GM12878 (cell line): ENCODE measurements around the gene FBXO3. TPM values are rescaled to one million over a fixed set of nuclear protein-coding genes. Genes with fewer than 3 reads are reported as not detected.

Experiments
- ATAC-seq: fragments of 200-7000 bp; cut with Tn5 transposase; 3 replicates; pipeline ENCODE4 v1.9.1; 2020; ENCODE audit warnings: mild to moderate bottlenecking, moderate library complexity
- BruUV-seq: library from RNA; stranded (reverse); fragments of 400-500 nt; replicated peaks from 2 replicates; lab custom pipeline; 2021; lab: Mats Ljungman, UMichigan
- CTCF ChIA-PET: fragments of 300-600 bp; sonication (Branson Sonifier 250); formaldehyde crosslinking; extraction: SDS; loops from one replicate; lab custom pipeline; 2021; ENCODE audit warnings: inconsistent platforms; lab: Yijun Ruan, JAX
- POLR2A ChIA-PET: fragments of 350-600 bp; formaldehyde crosslinking; extraction: SDS; loops from one replicate; lab custom pipeline; 2021; ENCODE audit warnings: inconsistent platforms; lab: Charles Lee
- RAD21 ChIA-PET: fragments of 300-600 bp; sonication (Branson Sonifier 250); formaldehyde crosslinking; loops from one replicate; lab custom pipeline; 2023; ENCODE audit warnings: antibody characterized with exemption; ENCODE audit not compliant: unreplicated experiment; lab: Charles Lee
- SMC1A ChIA-PET: fragments of 300-600 bp; sonication (Branson Sonifier 250); formaldehyde crosslinking; loops from one replicate; lab custom pipeline; 2023; ENCODE audit not compliant: unreplicated experiment, uncharacterized antibody; lab: Charles Lee
- DNase-seq: peaks from one replicate; pipeline ENCODE4 v3.0.0-alpha.2; 2011; ENCODE audit warnings: low read depth, low spot score
- FAIRE-seq: peaks from 3 replicates; lab custom pipeline; 2011; peaks lifted over from hg19 to GRCh38; lab: Jason Lieb, UNC
- H2AFZ ChIP-seq: 2 replicates; pipeline ENCODE4 v1.6.0; 2011; ENCODE audit warnings: low read depth, low read length, control low read depth; ENCODE audit not compliant: control insufficient read depth
- H3K27ac ChIP-seq: 2 replicates; pipeline ENCODE4 v1.5.1; 2011; ENCODE audit warnings: control low read depth; ENCODE audit not compliant: control insufficient read depth, insufficient read depth
- H3K27me3 ChIP-seq, 2 experiments: replicated peaks in 1 of 2; 2 replicates each; pipeline versions ENCODE4 v1.6.0 to v1.6.1; 2011; ENCODE audit warnings: low read length in 1 of 2; ENCODE audit not compliant: control insufficient read depth in 2 of 2, insufficient read depth in 2 of 2
- H3K36me3 ChIP-seq, 2 experiments: 2 replicates each; pipeline ENCODE4 v1.5.1; 2011; ENCODE audit warnings: low read length in 1 of 2; ENCODE audit not compliant: control insufficient read depth in 2 of 2, insufficient read depth in 2 of 2
- H3K4me1 ChIP-seq: 2 replicates; pipeline ENCODE4 v1.6.1; 2011; ENCODE audit warnings: mild to moderate bottlenecking, low read length, moderate library complexity, mixed read lengths; ENCODE audit not compliant: control insufficient read depth, insufficient read depth
- H3K4me2 ChIP-seq: 2 replicates; pipeline ENCODE4 v1.6.0; 2011; ENCODE audit warnings: control low read depth; ENCODE audit not compliant: control insufficient read depth, insufficient read depth
- H3K4me3 ChIP-seq: fragments of 200-600 bp; sonication (generic); 2 replicates; pipeline ENCODE4 v1.5.1; 2016
- H3K79me2 ChIP-seq: 2 replicates; pipeline ENCODE4 v1.6.0; 2011; ENCODE audit warnings: low read length; ENCODE audit not compliant: control insufficient read depth, insufficient read depth
- H3K9ac ChIP-seq: 2 replicates; pipeline ENCODE4 v1.8.0; 2011; ENCODE audit warnings: low read length, control low read depth, mixed read lengths; ENCODE audit not compliant: control insufficient read depth, insufficient read depth
- H3K9me3 ChIP-seq: replicated peaks from 3 replicates; pipeline ENCODE4 v1.5.1; 2011; ENCODE audit warnings: mild to moderate bottlenecking, low read length; ENCODE audit not compliant: control insufficient read depth, insufficient read depth
- H4K20me1 ChIP-seq: 2 replicates; pipeline ENCODE4 v1.6.0; 2011; ENCODE audit not compliant: control insufficient read depth, insufficient read depth
- ATF3 ChIP-seq: IDR thresholded peaks from 2 replicates; pipeline ENCODE4 v1.6.1; 2011; ENCODE audit warnings: low read depth, mild to moderate bottlenecking, low read length, moderate library complexity, borderline replicate concordance; ENCODE audit errors: extremely low read depth
- CBX5 ChIP-seq: sonication (generic); IDR thresholded peaks from 2 replicates; pipeline ENCODE4 v1.6.1; 2016; ENCODE audit warnings: low read depth, moderate library complexity, mild to moderate bottlenecking, inconsistent platforms
- EZH2 ChIP-seq: IDR thresholded peaks from 2 replicates; pipeline ENCODE4 v1.6.1; 2012; ENCODE audit warnings: low read depth, mild to moderate bottlenecking, control low read depth, inconsistent platforms, low read length, borderline replicate concordance; ENCODE audit not compliant: control insufficient read depth
- HCFC1 ChIP-seq: fragments of 150-350 bp; IDR thresholded peaks from 2 replicates; pipeline ENCODE4 v1.6.1; 2014; ENCODE audit warnings: low read length
- KDM1A ChIP-seq: fragments of 200-600 bp; sonication (generic); IDR thresholded peaks from 2 replicates; pipeline ENCODE4 v1.6.1; 2016; ENCODE audit warnings: borderline replicate concordance
- MAX ChIP-seq: IDR thresholded peaks from 2 replicates; pipeline ENCODE4 v1.6.1; 2012; ENCODE audit warnings: low read depth, low read length, improper control_type of control experiment
- MEF2A ChIP-seq: IDR thresholded peaks from 2 replicates; pipeline ENCODE4 v1.6.1; 2011; ENCODE audit warnings: low read depth, mild to moderate bottlenecking, low read length, moderate library complexity; ENCODE audit not compliant: insufficient read depth
- NBN ChIP-seq: fragments of 450-650 bp; IDR thresholded peaks from 2 replicates; pipeline ENCODE4 v1.6.1; 2016
- NFXL1 ChIP-seq: fragments of 450-650 bp; IDR thresholded peaks from 2 replicates; pipeline ENCODE4 v1.6.1; 2017; ENCODE audit warnings: antibody characterized with exemption, mild to moderate bottlenecking, borderline replicate concordance
- RFX5 ChIP-seq: IDR thresholded peaks from 2 replicates; pipeline ENCODE4 v1.6.1; 2011; ENCODE audit warnings: low read depth, low read length, improper control_type of control experiment
- RUNX3 ChIP-seq: IDR thresholded peaks from 2 replicates; pipeline ENCODE4 v1.6.1; 2012; ENCODE audit warnings: low read length, inconsistent platforms
- STAT3 ChIP-seq: IDR thresholded peaks from 2 replicates; pipeline ENCODE4 v1.6.1; 2011; ENCODE audit warnings: low read depth, low read length, improper control_type of control experiment
- TCF12 ChIP-seq: IDR thresholded peaks from 2 replicates; pipeline ENCODE4 v1.6.1; 2011; ENCODE audit warnings: low read depth, mild to moderate bottlenecking, low read length
- WRNIP1 ChIP-seq: IDR thresholded peaks from 2 replicates; pipeline ENCODE4 v1.6.1; 2011; ENCODE audit warnings: low read depth, low read length, improper control_type of control experiment, borderline replicate concordance
- ZNF384 ChIP-seq: IDR thresholded peaks from 2 replicates; pipeline ENCODE4 v1.6.1; 2012; ENCODE audit warnings: low read depth, mild to moderate bottlenecking, low read length, improper control_type of control experiment, borderline replicate concordance
- ZNF622 ChIP-seq: fragments of 450-650 bp; IDR thresholded peaks from 2 replicates; pipeline ENCODE4 v1.6.1; 2017; ENCODE audit warnings: mild to moderate bottlenecking, inconsistent platforms
- WGBS: methylation state at CpG from one replicate; pipeline ENCODE4 v1.1.6; 2016; ENCODE audit warnings: low lambda C conversion rate; ENCODE audit not compliant: insufficient replicate concordance, insufficient coverage; ENCODE audit errors: missing lambda C conversion rate; 5-methylcytosine and 5-hydroxymethylcytosine counted together
- in situ Hi-C: fragments of 300-500 bp; cut with MboI; formaldehyde crosslinking; loops from 9 replicates; pipeline ENCODE4 v1.14.3; 2018; ENCODE audit warnings: mixed read lengths
- intact Hi-C: fragments of 100-400 bp; cut with micrococcal nuclease; formaldehyde crosslinking; loops from one replicate; pipeline ENCODE4 v1.14.2; 2022; ENCODE audit not compliant: unreplicated experiment
- polyA plus RNA-seq, 11 experiments: library from polyadenylated mRNA; depleted of rRNA in 4 of 11; unstranded in 6 of 11; stranded (reverse) in 5 of 11; fragments of >200 nt; fragmentation: Nextera tagmentation in 4 of 11; fragmentation: Illumina TruSeq in 1 of 11; extraction: Ambion mirVana in 4 of 11; extraction: Trizol in 1 of 11; gene quantifications; 1 replicate in 1 of 11; 2 replicates in 10 of 11; pipeline versions ENCODE4 v1.2.1 to v1.2.3, GENCODE V29; 2011 to 2016; ENCODE audit warnings: inconsistent platforms in 2 of 11, missing spikeins in 2 of 11, low read depth in 1 of 11
- total RNA-seq, 4 experiments: library from RNA; depleted of rRNA in 3 of 4; stranded (reverse); fragments of >200 nt in 3 of 4; fragmentation: Illumina TruSeq in 1 of 4; extraction: Trizol in 1 of 4; gene quantifications; 2 replicates each; pipeline versions ENCODE4 v1.2.1 to v1.2.3, GENCODE V29; 2013 to 2021

The FBXO3 gene
- total and polyA plus RNA-seq, 10 of the 15 experiments (the other 5 are each of a cell fraction or from before 2014, with no cell fraction given), result 8.9 to 33.4 (median 13.8) TPM

- Histone ChIP-seq H3K4me2 (no peak overlapping the region), H3K27ac (no peak overlapping the region), H3K79me2 (no peaks in the 10 kb centered on the region), H3K36me3 (no peaks in the 10 kb centered on the region), H2AFZ (no peak overlapping the region), H4K20me1 (no peaks in the 10 kb centered on the region), H3K27me3 (no peaks in the 10 kb centered on the region; a peak in 1 of 4 replicates), H3K4me3 (no peak overlapping the region), H3K9me3 (no peaks in the 10 kb centered on the region; the same call in 2 of the 3 replicates), H3K9ac (no peak overlapping the region), H3K4me1 (no peaks in the 10 kb centered on the region; the same call in 1 of the 2 replicates)
- in situ Hi-C loops, result no loop called here
- POLR2A ChIA-PET, result interaction anchor here (0.6 kb wide), 2 partner anchors 236 to 317 kb away, joined by 3 read pairs; no protein-coding TSS in a partner anchor
- FAIRE-seq (no peak), ATAC-seq (no peak), DNase-seq (no peak)
- TF ChIP-seq RUNX3 (no peak), STAT3 (no peak), NBN (no peak), TCF12 (no peak)
- intact Hi-C loops, result no loop called here
- SMC1A ChIA-PET, result interaction anchor here (0.6 to 2.4 kb wide), 5 partner anchors 9 to 202 kb away, joined by 4 to 9 read pairs (median 5); no protein-coding TSS in a partner anchor
- RAD21 ChIA-PET, result interaction anchor here (1.1 kb wide), 1 partner anchor 25 kb away, joined by 3 read pairs; no protein-coding TSS in a partner anchor
- CTCF ChIA-PET, result interaction anchor here (1.1 to 2.2 kb wide), 3 partner anchors 43 to 49 kb away, joined by 3 to 7 read pairs (median 5); partner anchors contain the start of gene CD59
- WGBS, result 62% methylated on average over 3 of the region's 3 CpGs
- BruUV-seq, result no TSS peak
Observed at GRCh38 chr11:33785609-33786008, 11.3 kb upstream of the FBXO3 start.

- in situ Hi-C loops (no loop called here), intact Hi-C loops (loop anchor here (10.0 kb wide), 1 partner anchor 455 kb away; no protein-coding TSS in a partner anchor)
- Histone ChIP-seq H3K9me3 (no peaks in the 10 kb centered on the region), H3K36me3 (no peaks in the 10 kb centered on the region), H4K20me1 (no peaks in the 10 kb centered on the region), H3K4me1 (peaks cover 15% of the 10 kb centered on the region), H3K27me3 (no peaks in the 10 kb centered on the region), H3K9ac (no peak overlapping the region), H3K4me2 (no peak overlapping the region), H3K79me2 (no peaks in the 10 kb centered on the region), H3K4me3 (no peak overlapping the region), H3K27ac (no peak overlapping the region), H2AFZ (no peak overlapping the region)
- ChIA-PET RAD21 (no interaction called here), CTCF (no interaction called here), SMC1A (no interaction called here), POLR2A (no interaction called here)
- ATAC-seq (no peak), DNase-seq (no peak), FAIRE-seq (no peak)
- BruUV-seq, result no TSS peak
- 62% methylated on average over 7 of the region's 7 CpGs for WGBS
- TF ChIP-seq CBX5 (no peak), ZNF622 (no peak), MAX (no peak), HCFC1 (no peak), RFX5 (no peak), EZH2 (no peak), ATF3 (no peak), ZNF384 (no peak), MEF2A (no peak), WRNIP1 (no peak), NFXL1 (no peak), KDM1A (no peak)
Observed at GRCh38 chr11:33779849-33780528, 5.7 kb upstream of the FBXO3 start.
